ENCODE measurements around the gene TRMT2A. TPM values are rescaled to one million over a fixed set of nuclear protein-coding genes. Genes with fewer than 3 reads are reported as not detected.

TRMT2A gene
- total RNA-seq, 1 experiment from 2014 or later, result 54.8 TPM

GRCh38 chr22:20123366-20124082 lies 6.5 kb upstream of the TRMT2A start:
- H3K36me3 ChIP-seq (ENCODE audit: insufficient read depth, low read length), result peaks cover 40% of the 10 kb centered on the region

DNA sequence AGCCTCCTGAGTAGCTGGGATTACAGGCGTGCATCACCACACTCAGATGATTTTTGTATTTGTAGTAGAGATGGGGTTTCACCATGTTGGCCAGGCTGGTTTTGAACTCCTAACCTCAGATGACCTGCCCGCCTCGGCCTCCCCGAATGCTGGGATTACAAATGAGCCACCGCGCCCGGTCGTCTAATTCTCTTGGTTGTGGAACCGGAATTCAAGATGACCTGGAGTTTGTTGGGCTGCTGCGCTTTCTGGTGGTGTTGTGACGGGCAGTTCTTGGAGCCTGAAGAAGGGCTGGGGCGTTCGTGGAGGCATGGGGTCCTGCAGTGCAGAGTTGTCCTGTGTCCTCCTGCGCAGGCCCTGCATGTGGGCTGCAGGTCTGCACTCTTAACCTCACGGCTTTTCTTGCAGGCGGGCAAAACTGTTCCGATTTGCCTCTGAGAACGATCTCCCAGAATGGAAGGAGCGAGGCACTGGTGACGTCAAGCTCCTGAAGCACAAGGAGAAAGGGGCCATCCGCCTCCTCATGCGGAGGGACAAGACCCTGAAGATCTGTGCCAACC lies 4.9 kb upstream of the TRMT2A start:
- H3K4me3 ChIP-seq (ENCODE audit: low read length), result no peak overlapping the region
- H4K20me1 ChIP-seq (ENCODE audit: insufficient read depth, low read depth, low read length), result peaks cover 49% of the 10 kb centered on the region
- no peaks in the 10 kb centered on the region for H3K9me3 ChIP-seq (ENCODE audit: low read length)
- H3K36me3 ChIP-seq (ENCODE audit: insufficient read depth, low read length), result peaks cover 43% of the 10 kb centered on the region
- peaks cover 19% of the 10 kb centered on the region for H3K4me1 ChIP-seq (ENCODE audit: low read length)
- DNase-seq, result no peak
- no peaks in the 10 kb centered on the region for H3K9me2 ChIP-seq (replicated peaks; ENCODE audit: insufficient read depth, low read length)
- no peak overlapping the region for H2AFZ ChIP-seq (ENCODE audit: low read length)
- no peak overlapping the region for H3K9ac ChIP-seq (ENCODE audit: low read length)
- peaks cover 51% of the 10 kb centered on the region for H3K79me2 ChIP-seq (ENCODE audit: low read length)
- H3K27me3 ChIP-seq (ENCODE audit: low read length), result no peaks in the 10 kb centered on the region
- H3K27ac ChIP-seq (ENCODE audit: low read length), result no peak overlapping the region
- H3K4me2 ChIP-seq (ENCODE audit: low read depth, low read length, poor library complexity, severe bottlenecking), result no peak overlapping the region

More at GRCh38 chr22:20123366-20124082, 6.5 kb upstream of the TRMT2A start:
- H3K27ac ChIP-seq (ENCODE audit: low read length), result no peak overlapping the region
- H3K4me2 ChIP-seq (ENCODE audit: low read depth, low read length, poor library complexity, severe bottlenecking), result no peak overlapping the region
- H3K9me2 ChIP-seq (replicated peaks; ENCODE audit: insufficient read depth, low read length), result no peaks in the 10 kb centered on the region
- no peaks in the 10 kb centered on the region for H3K9me3 ChIP-seq (ENCODE audit: low read length)
- H4K20me1 ChIP-seq (ENCODE audit: insufficient read depth, low read depth, low read length), result peaks cover 49% of the 10 kb centered on the region
- H3K4me1 ChIP-seq (ENCODE audit: low read length), result peaks cover 16% of the 10 kb centered on the region
- peaks cover 41% of the 10 kb centered on the region for H3K79me2 ChIP-seq (ENCODE audit: low read length)
- no peak overlapping the region for H3K4me3 ChIP-seq (ENCODE audit: low read length)
- no peak for DNase-seq
- H3K9ac ChIP-seq (ENCODE audit: low read length), result no peak overlapping the region
- H3K27me3 ChIP-seq (ENCODE audit: low read length), result no peaks in the 10 kb centered on the region
- no peak overlapping the region for H2AFZ ChIP-seq (ENCODE audit: low read length)

GRCh38 chr22:20118300-20119020 lies 1.4 kb upstream of the TRMT2A start:
- Histone ChIP-seq H3K9me2 (replicated peaks; ENCODE audit: insufficient read depth, low read length) (no peaks in the 10 kb centered on the region), H3K27ac (ENCODE audit: low read length) (peak overlapping the region; percentile 81), H3K4me2 (ENCODE audit: low read depth, low read length, poor library complexity, severe bottlenecking) (peak overlapping the region; percentile 94), H3K9me3 (ENCODE audit: low read length) (no peaks in the 10 kb centered on the region), H3K27me3 (ENCODE audit: low read length) (no peaks in the 10 kb centered on the region), H3K36me3 (ENCODE audit: insufficient read depth, low read length) (peaks cover 39% of the 10 kb centered on the region), H4K20me1 (ENCODE audit: insufficient read depth, low read depth, low read length) (peaks cover 33% of the 10 kb centered on the region), H3K4me3 (ENCODE audit: low read length) (peak overlapping the region; percentile 94), H3K9ac (ENCODE audit: low read length) (peak overlapping the region; percentile 100), H2AFZ (ENCODE audit: low read length) (no peak overlapping the region), H3K79me2 (ENCODE audit: low read length) (peaks cover 79% of the 10 kb centered on the region), H3K4me1 (ENCODE audit: low read length) (peaks cover 34% of the 10 kb centered on the region)
- peak; percentile 65 for DNase-seq

GRCh38 chr22:20117633-20118299 lies 740 bp upstream of the TRMT2A start:
- Histone ChIP-seq H2AFZ (ENCODE audit: low read length) (no peak overlapping the region), H3K9me2 (replicated peaks; ENCODE audit: insufficient read depth, low read length) (no peaks in the 10 kb centered on the region), H3K36me3 (ENCODE audit: insufficient read depth, low read length) (peaks cover 39% of the 10 kb centered on the region), H3K79me2 (ENCODE audit: low read length) (peaks cover 78% of the 10 kb centered on the region), H3K27me3 (ENCODE audit: low read length) (no peaks in the 10 kb centered on the region), H3K4me2 (ENCODE audit: low read depth, low read length, poor library complexity, severe bottlenecking) (peak overlapping the region; percentile 94), H4K20me1 (ENCODE audit: insufficient read depth, low read depth, low read length) (peaks cover 32% of the 10 kb centered on the region), H3K27ac (ENCODE audit: low read length) (peak overlapping the region; percentile 81), H3K4me1 (ENCODE audit: low read length) (peaks cover 34% of the 10 kb centered on the region), H3K9ac (ENCODE audit: low read length) (peak overlapping the region; percentile 100), H3K4me3 (ENCODE audit: low read length) (peak overlapping the region; percentile 94), H3K9me3 (ENCODE audit: low read length) (no peaks in the 10 kb centered on the region)
- peak; percentile 68 for DNase-seq

- Histone ChIP-seq H3K9me2 (replicated peaks; ENCODE audit: insufficient read depth, low read length) (no peaks in the 10 kb centered on the region), H3K9ac (ENCODE audit: low read length) (peak overlapping the region; percentile 89), H3K4me1 (ENCODE audit: low read length) (peaks cover 44% of the 10 kb centered on the region), H3K79me2 (ENCODE audit: low read length) (peaks cover 68% of the 10 kb centered on the region), H4K20me1 (ENCODE audit: insufficient read depth, low read depth, low read length) (peaks cover 21% of the 10 kb centered on the region), H3K27me3 (ENCODE audit: low read length) (no peaks in the 10 kb centered on the region), H3K36me3 (ENCODE audit: insufficient read depth, low read length) (peaks cover 31% of the 10 kb centered on the region), H3K4me3 (ENCODE audit: low read length) (peak overlapping the region; percentile 94), H2AFZ (ENCODE audit: low read length) (no peak overlapping the region), H3K27ac (ENCODE audit: low read length) (peak overlapping the region; percentile 54), H3K4me2 (ENCODE audit: low read depth, low read length, poor library complexity, severe bottlenecking) (peak overlapping the region; percentile 88), H3K9me3 (ENCODE audit: low read length) (no peaks in the 10 kb centered on the region)
- peak; percentile 66 for DNase-seq
These were observed 563 bp downstream of the TRMT2A start for GRCh38 chr22:20116376-20116950.

DNA sequence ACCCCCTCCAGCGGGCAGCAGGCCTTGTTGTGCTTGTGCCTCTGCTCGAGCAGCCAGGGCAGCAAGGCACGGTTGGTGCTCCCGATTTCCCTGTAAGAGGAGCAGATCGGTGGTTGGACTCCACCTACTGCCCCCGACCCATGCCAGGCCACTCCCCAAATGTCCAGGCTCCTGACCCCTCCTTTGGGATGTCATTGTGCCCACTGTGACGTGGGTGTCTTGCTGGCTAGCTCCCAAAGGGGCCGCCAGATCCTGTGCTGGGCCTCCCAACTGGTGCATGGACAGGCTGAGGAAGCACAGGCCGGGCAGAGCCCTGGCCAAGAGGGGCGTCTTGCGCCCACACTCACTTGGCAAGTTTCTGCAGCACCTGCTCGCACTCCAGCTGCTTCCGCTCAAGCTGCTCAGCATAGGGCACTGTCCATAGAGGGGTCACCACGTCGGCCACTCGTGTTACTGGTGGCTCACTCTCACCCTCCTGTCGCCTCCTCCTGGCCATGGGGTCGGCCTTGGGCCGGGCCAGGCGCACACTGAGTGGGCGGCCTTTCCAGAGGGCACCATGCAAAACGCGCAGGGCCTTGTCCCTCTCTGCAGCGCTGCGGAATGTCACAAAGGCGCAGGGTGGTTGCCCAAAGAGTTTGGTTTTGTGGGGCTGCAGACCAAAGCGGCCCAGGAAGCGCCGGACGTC lies 1.2 kb downstream of the TRMT2A start, which contains the start of gene RANBP1:
Gene RANBP1 (plus strand): TSS at position 414 of the 685 bp plus-strand sequence. CDS start 81 bp downstream, at position 495.
- H2AFZ ChIP-seq (ENCODE audit: low read length), result no peak within 1 kb of the TSS
- peaks cover 31% of the 10 kb centered on the region for H3K36me3 ChIP-seq (ENCODE audit: insufficient read depth, low read length)
- H3K4me3 ChIP-seq (ENCODE audit: low read length), result peak within 1 kb of the TSS; percentile 94
- no peaks in the 10 kb centered on the region for H3K9me3 ChIP-seq (ENCODE audit: low read length)
- H3K79me2 ChIP-seq (ENCODE audit: low read length), result peaks cover 64% of the 10 kb centered on the region
- H3K9ac ChIP-seq (ENCODE audit: low read length), result peak within 1 kb of the TSS; percentile 89
- DNase-seq, result no peak
- no peaks in the 10 kb centered on the region for H3K27me3 ChIP-seq (ENCODE audit: low read length)
- H3K27ac ChIP-seq (ENCODE audit: low read length), result peak within 1 kb of the TSS; percentile 54
- H3K4me2 ChIP-seq (ENCODE audit: low read depth, low read length, poor library complexity, severe bottlenecking), result peak within 1 kb of the TSS; percentile 88
- peaks cover 50% of the 10 kb centered on the region for H3K4me1 ChIP-seq (ENCODE audit: low read length)
- peaks cover 20% of the 10 kb centered on the region for H4K20me1 ChIP-seq (ENCODE audit: insufficient read depth, low read depth, low read length)
- H3K9me2 ChIP-seq (replicated peaks; ENCODE audit: insufficient read depth, low read length), result no peaks in the 10 kb centered on the region
